Transverse colon (tissue), 3 donors: ENCODE measurements around the gene COLEC12.

Experiments used
- CTCF ChIP-seq, 5 experiments: fragments of 200-600 bp in 3 of 5; fragments of 450-650 bp in 2 of 5; sonication (generic) in 3 of 5; IDR thresholded peaks; 1 replicate in 2 of 5; 2 replicates in 3 of 5; pipeline ENCODE4 v1.5.1; 2016 to 2017; ENCODE audit warnings: antibody characterized with exemption in 5 of 5, inconsistent platforms in 3 of 5, mild to moderate bottlenecking in 2 of 5, moderate library complexity in 1 of 5
- POLR2A ChIP-seq: fragments of 450-650 bp; IDR thresholded peaks from one replicate; pipeline ENCODE4 v1.6.1; 2016; ENCODE audit warnings: antibody characterized with exemption, mild to moderate bottlenecking, moderate library complexity

DNA sequence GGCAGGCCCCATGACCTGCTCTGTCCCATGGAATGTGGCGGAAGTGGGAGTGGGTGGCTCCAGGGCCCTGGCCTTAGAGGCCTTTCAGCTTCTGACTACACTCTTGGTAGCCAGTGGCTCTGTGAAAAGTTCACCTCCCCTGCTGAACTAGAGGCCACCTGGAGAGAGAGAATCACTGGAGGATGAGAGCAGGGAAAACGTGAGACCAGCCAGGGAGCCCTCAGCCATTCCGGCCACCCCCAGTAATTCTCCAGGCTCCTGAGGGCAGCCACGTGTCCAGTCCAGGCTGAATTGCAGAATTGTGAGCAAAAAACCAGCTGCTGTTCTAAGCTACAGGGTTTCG lies 10.5 kb downstream of the COLEC12 start:
- TF ChIP-seq CTCF (IDR thresholded peaks at IDR 0.05) (no peak), POLR2A (no peak)
